Measurements from ENCODE around the gene WNT1. TPM values are rescaled to one million over a fixed set of nuclear protein-coding genes. Genes with fewer than 3 reads are reported as not detected.

Gene WNT1
- total and polyA plus RNA-seq, 9 of the 15 experiments (the other 6 are each of a cell fraction or from before 2014, with no cell fraction given), result not detected

DNA sequence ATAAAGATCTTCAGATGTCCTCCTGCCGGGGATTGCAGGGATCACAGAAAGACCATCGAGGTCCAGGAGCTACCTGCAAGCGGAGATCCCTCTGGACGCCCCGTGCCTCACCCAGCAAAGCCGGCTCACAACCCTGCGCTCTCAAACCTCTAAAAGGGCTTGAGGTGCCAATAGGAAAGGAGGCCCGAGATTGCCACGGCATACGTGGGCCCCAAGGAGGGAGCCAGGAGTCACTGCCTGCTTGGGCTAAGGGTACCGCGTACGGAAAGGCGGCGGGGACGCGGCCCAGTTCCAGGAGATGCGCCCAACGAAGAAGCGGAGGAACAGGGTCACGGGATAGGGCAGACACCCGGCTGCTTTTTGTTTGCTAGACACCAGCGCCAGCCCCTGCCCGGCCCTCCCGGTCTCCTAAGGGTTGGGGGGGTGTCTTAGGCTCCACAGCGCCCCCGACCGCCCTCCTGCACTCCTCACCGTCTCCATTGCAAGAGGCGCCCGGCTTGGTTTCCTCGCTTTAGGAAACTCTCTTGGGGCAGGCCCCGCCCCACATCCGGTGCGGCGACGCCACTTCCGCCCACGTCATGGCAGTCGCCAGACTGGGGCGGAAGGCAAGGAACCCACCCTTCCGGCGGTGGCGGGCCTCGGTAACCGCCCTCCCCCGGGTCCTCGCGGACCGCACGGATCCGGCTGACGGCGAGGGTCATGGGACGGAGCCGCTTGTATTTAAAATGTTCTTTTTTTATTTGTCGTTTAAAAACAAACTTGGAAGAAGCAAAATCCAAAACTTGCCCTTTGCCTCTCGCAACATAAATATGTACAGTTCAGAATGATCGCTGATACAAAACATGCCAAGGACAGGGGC, 40.4 kb downstream of the WNT1 start, which contains the start of gene PRKAG1 (continued):
- 0 out of 2 replicates have a peak, but pooled peaks have one; percentile 49 for TF ChIP-seq JUND (IDR thresholded peaks at IDR 0.05; ENCODE audit: borderline replicate concordance, low read depth, low read length)
- no peak; the same call in 2 of the 3 replicates for TF ChIP-seq JUND (tag; IDR thresholded peaks at IDR 0.05; ENCODE audit: borderline replicate concordance, low read depth, low read length)
- no peak for TF ChIP-seq PPARD (CRISPR knock-in tag; IDR thresholded peaks at IDR 0.05)
- peak; percentile 59; the same call in 1 of the 2 replicates for TF ChIP-seq KDM2B (CRISPR knock-in tag; IDR thresholded peaks at IDR 0.05)
- TF ChIP-seq EGR1 (conservative IDR thresholded peaks at IDR 0.05), result peak; percentile 73
- TF ChIP-seq ETV1 (tag; conservative IDR thresholded peaks at IDR 0.05; ENCODE audit: low read depth), result peak; percentile 96
- no peak for TF ChIP-seq MAFF (IDR thresholded peaks at IDR 0.05; ENCODE audit: low read length)
- peak; percentile 71 for TF ChIP-seq RNF2 (IDR thresholded peaks at IDR 0.05)
- TF ChIP-seq DDX20 (tag; IDR thresholded peaks at IDR 0.05; ENCODE audit: low read depth), result no peak
- TF ChIP-seq CGGBP1 (CRISPR knock-in tag; IDR thresholded peaks at IDR 0.05), result no peak
- no peak for TF ChIP-seq ZKSCAN1 (IDR thresholded peaks at IDR 0.05; ENCODE audit: low read depth, low read length)
- TF ChIP-seq ZNF512 (tag; IDR thresholded peaks at IDR 0.05), result no peak
- no peak for TF ChIP-seq SNRNP70 (optimal IDR thresholded peaks at IDR 0.05; ENCODE audit: low read depth, low read length)
- no peak for TF ChIP-seq ZZZ3 (IDR thresholded peaks at IDR 0.05)
- TF ChIP-seq CREM (IDR thresholded peaks at IDR 0.05; ENCODE audit: low read depth), result peak; percentile 96
- TF ChIP-seq HSF4 (CRISPR knock-in tag; IDR thresholded peaks at IDR 0.05; ENCODE audit: borderline replicate concordance), result no peak
- TF ChIP-seq U2AF1 (optimal IDR thresholded peaks at IDR 0.05; ENCODE audit: low read depth, low read length), result no peak
- TF ChIP-seq, protein P1, sequence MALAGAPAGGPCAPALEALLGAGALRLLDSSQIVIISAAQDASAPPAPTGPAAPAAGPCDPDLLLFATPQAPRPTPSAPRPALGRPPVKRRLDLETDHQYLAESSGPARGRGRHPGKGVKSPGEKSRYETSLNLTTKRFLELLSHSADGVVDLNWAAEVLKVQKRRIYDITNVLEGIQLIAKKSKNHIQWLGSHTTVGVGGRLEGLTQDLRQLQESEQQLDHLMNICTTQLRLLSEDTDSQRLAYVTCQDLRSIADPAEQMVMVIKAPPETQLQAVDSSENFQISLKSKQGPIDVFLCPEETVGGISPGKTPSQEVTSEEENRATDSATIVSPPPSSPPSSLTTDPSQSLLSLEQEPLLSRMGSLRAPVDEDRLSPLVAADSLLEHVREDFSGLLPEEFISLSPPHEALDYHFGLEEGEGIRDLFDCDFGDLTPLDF (CRISPR knock-in tag; IDR thresholded peaks at IDR 0.05), result peak; percentile 52; the same call in 1 of the 2 replicates
- TF ChIP-seq MAFG (tag; conservative IDR thresholded peaks at IDR 0.05), result no peak
- no peak for TF ChIP-seq HOXB6 (CRISPR knock-in tag; IDR thresholded peaks at IDR 0.05; ENCODE audit: borderline replicate concordance)
- TF ChIP-seq RFX5 (IDR thresholded peaks at IDR 0.05; ENCODE audit: low read depth, low read length), result peak; percentile 51; the same call in 1 of the 2 replicates
- TF ChIP-seq, protein P2, sequence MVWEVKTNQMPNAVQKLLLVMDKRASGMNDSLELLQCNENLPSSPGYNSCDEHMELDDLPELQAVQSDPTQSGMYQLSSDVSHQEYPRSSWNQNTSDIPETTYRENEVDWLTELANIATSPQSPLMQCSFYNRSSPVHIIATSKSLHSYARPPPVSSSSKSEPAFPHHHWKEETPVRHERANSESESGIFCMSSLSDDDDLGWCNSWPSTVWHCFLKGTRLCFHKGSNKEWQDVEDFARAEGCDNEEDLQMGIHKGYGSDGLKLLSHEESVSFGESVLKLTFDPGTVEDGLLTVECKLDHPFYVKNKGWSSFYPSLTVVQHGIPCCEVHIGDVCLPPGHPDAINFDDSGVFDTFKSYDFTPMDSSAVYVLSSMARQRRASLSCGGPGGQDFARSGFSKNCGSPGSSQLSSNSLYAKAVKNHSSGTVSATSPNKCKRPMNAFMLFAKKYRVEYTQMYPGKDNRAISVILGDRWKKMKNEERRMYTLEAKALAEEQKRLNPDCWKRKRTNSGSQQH (CRISPR knock-in tag; IDR thresholded peaks at IDR 0.05), result no peak
- TF ChIP-seq ZNF354B (CRISPR knock-in tag; IDR thresholded peaks at IDR 0.05), result no peak
- no peak for TF ChIP-seq SP2 (IDR thresholded peaks at IDR 0.05; ENCODE audit: extremely low read depth, low read depth, low read length, poor library complexity, severe bottlenecking)

Data from K562 (cell line).